Thymus (tissue), 11 donors: Measurements from ENCODE around the gene RMI2. TPM values are rescaled to one million over a fixed set of nuclear protein-coding genes. Genes with fewer than 3 reads are reported as not detected.

Experiments used
- DNase-seq, 9 donors: peaks; one replicate each; pipeline ENCODE4 v3.0.0-alpha.2; 2013; ENCODE audit warnings: low spot score in 9 of 9, low read depth in 6 of 9, missing footprints in 1 of 9
- H3K27ac ChIP-seq, 2 donors: one replicate each; pipeline ENCODE4 v1.5.1; 2013; ENCODE audit warnings: control low read depth in 1 of 2, low read depth in 1 of 2, low read length in 1 of 2, mild to moderate bottlenecking in 1 of 2, moderate library complexity in 1 of 2
- H3K27me3 ChIP-seq, 2 donors: one replicate each; pipeline ENCODE4 v1.5.1; 2013; ENCODE audit warnings: low read length in 1 of 2; ENCODE audit not compliant: control insufficient read depth in 2 of 2, insufficient read depth in 1 of 2
- H3K36me3 ChIP-seq, 2 donors: one replicate each; pipeline ENCODE4 v1.5.1; 2013; ENCODE audit warnings: low read length in 1 of 2, mild to moderate bottlenecking in 1 of 2, moderate library complexity in 1 of 2; ENCODE audit not compliant: control insufficient read depth in 2 of 2, insufficient read depth in 2 of 2
- H3K4me1 ChIP-seq, 2 donors: one replicate each; pipeline ENCODE4 v1.5.1; 2013; ENCODE audit warnings: low read length in 2 of 2; ENCODE audit not compliant: control insufficient read depth in 2 of 2, insufficient read depth in 2 of 2
- H3K4me3 ChIP-seq, 2 donors: one replicate each; pipeline ENCODE4 v1.5.1; 2013; ENCODE audit warnings: low read length in 2 of 2, control low read depth in 1 of 2, mild to moderate bottlenecking in 1 of 2
- H3K9me3 ChIP-seq, 2 donors: one replicate each; pipeline ENCODE4 v1.5.1; 2013; ENCODE audit warnings: low read length in 1 of 2, mild to moderate bottlenecking in 1 of 2; ENCODE audit not compliant: control insufficient read depth in 2 of 2, insufficient read depth in 1 of 2
- WGBS: extraction: QIAGEN DNeasy Blood & Tissue Kit; methylation state at CpG from one replicate; pipeline ENCODE4 v1.1.7; 2013; 5-methylcytosine and 5-hydroxymethylcytosine counted together
- polyA plus RNA-seq: library from polyadenylated mRNA; stranded (reverse); fragments of 200-250 nt; gene quantifications from one replicate; pipeline ENCODE4 v1.2.3, GENCODE V29; 2013
- total RNA-seq: library from RNA; stranded (reverse); fragments of 120-200 nt; gene quantifications from one replicate; pipeline ENCODE4 v1.2.4, GENCODE V29; 2013
- donor health status: healthy.

Gene RMI2
- total and polyA plus RNA-seq, 2 donors: 15.6 to 29.2 TPM

- peaks cover 19 to 62% of the 10 kb centered on the region in 2 donors for H3K4me1 ChIP-seq
- no peak overlapping the region for H3K4me3 ChIP-seq
- DNase-seq: no peak
- H3K27me3 ChIP-seq: no peaks in the 10 kb centered on the region
- H3K36me3 ChIP-seq: peaks cover 4 to 17% of the 10 kb centered on the region in 2 donors
- H3K27ac ChIP-seq: peak overlapping the region; percentile 33 to 57
- peaks cover 1 to 6% of the 10 kb centered on the region in 2 donors for H3K9me3 ChIP-seq
- WGBS: 98% methylated on average over 16 of the region's 16 CpGs
Measured at GRCh38 chr16:11348737-11349598, 3.7 kb downstream of the RMI2 start.

GRCh38 chr16:11349599-11350276 lies 4.5 kb downstream of the RMI2 start:
- H3K4me3 ChIP-seq: no peak overlapping the region
- H3K27me3 ChIP-seq: no peaks in the 10 kb centered on the region
- H3K9me3 ChIP-seq: peaks cover 1 to 6% of the 10 kb centered on the region in 2 donors
- peak in 1 of 9 donors; percentile 44 for DNase-seq
- H3K4me1 ChIP-seq: peaks cover 25 to 64% of the 10 kb centered on the region in 2 donors
- peaks cover 4 to 17% of the 10 kb centered on the region in 2 donors for H3K36me3 ChIP-seq
- 88% methylated on average over 14 of the region's 14 CpGs for WGBS
- H3K27ac ChIP-seq: peak overlapping the region; percentile 36 to 57

- no peak for DNase-seq
- H3K27ac ChIP-seq: peak overlapping the region; percentile 36 to 45
- peaks cover 32 to 71% of the 10 kb centered on the region in 2 donors for H3K4me1 ChIP-seq
- H3K36me3 ChIP-seq: peaks cover 4 to 17% of the 10 kb centered on the region in 2 donors
- H3K27me3 ChIP-seq: no peaks in the 10 kb centered on the region
- 89% methylated on average over 5 of the region's 5 CpGs for whole genome bisulfite sequencing
- no peak overlapping the region for H3K4me3 ChIP-seq
- peaks cover 1 to 6% of the 10 kb centered on the region in 2 donors for H3K9me3 ChIP-seq
Measured at GRCh38 chr16:11350519-11350918, 5.3 kb downstream of the RMI2 start.

GRCh38 chr16:11350921-11351335 lies 5.7 kb downstream of the RMI2 start:
- Histone ChIP-seq H3K36me3 (peaks cover 4 to 17% of the 10 kb centered on the region in 2 donors), H3K4me1 (peaks cover 33 to 72% of the 10 kb centered on the region in 2 donors), H3K9me3 (peaks cover 1 to 6% of the 10 kb centered on the region in 2 donors), H3K27ac (peak overlapping the region in 1 of 2 donors; percentile 49), H3K4me3 (no peak overlapping the region), H3K27me3 (no peaks in the 10 kb centered on the region)
- DNase-seq: no peak
- WGBS: 84% methylated on average over 8 of the region's 8 CpGs

GRCh38 chr16:11353158-11353557 lies 7.9 kb downstream of the RMI2 start:
- Histone ChIP-seq H3K4me1 (peaks cover 30 to 73% of the 10 kb centered on the region in 2 donors), H3K9me3 (peaks cover 1 to 6% of the 10 kb centered on the region in 2 donors), H3K27ac (no peak overlapping the region), H3K4me3 (no peak overlapping the region), H3K27me3 (no peaks in the 10 kb centered on the region), H3K36me3 (peaks cover 0 to 17% of the 10 kb centered on the region in 2 donors)
- DNase-seq: no peak
- WGBS: 62% methylated on average over 4 of the region's 4 CpGs

GRCh38 chr16:11354407-11354732 lies 9.1 kb downstream of the RMI2 start:
- peak overlapping the region; percentile 94 to 98 for H3K27ac ChIP-seq
- peaks cover 1 to 6% of the 10 kb centered on the region in 2 donors for H3K9me3 ChIP-seq
- peaks cover 30 to 73% of the 10 kb centered on the region in 2 donors for H3K4me1 ChIP-seq
- WGBS: 25% methylated on average over 5 of the region's 5 CpGs
- H3K4me3 ChIP-seq: peak overlapping the region in 1 of 2 donors; percentile 37
- peak in 1 of 9 donors; percentile 38 for DNase-seq
- no peaks in the 10 kb centered on the region for H3K27me3 ChIP-seq
- H3K36me3 ChIP-seq: peaks cover 0 to 15% of the 10 kb centered on the region in 2 donors

- H3K4me3 ChIP-seq: peak overlapping the region in 1 of 2 donors; percentile 37
- H3K4me1 ChIP-seq: peaks cover 28 to 72% of the 10 kb centered on the region in 2 donors
- WGBS: 31% methylated on average over 11 of the region's 11 CpGs
- peak overlapping the region; percentile 94 to 98 for H3K27ac ChIP-seq
- H3K9me3 ChIP-seq: peaks cover 1 to 6% of the 10 kb centered on the region in 2 donors
- no peaks in the 10 kb centered on the region for H3K27me3 ChIP-seq
- DNase-seq: peak in 7 of 9 donors; percentile 58 to 90 (median 70)
- peaks cover 0 to 14% of the 10 kb centered on the region in 2 donors for H3K36me3 ChIP-seq
Measured at GRCh38 chr16:11354733-11355574, 9.7 kb downstream of the RMI2 start.

- peaks cover 0 to 14% of the 10 kb centered on the region in 2 donors for H3K36me3 ChIP-seq
- H3K4me3 ChIP-seq: no peak overlapping the region
- peak overlapping the region; percentile 94 to 98 for H3K27ac ChIP-seq
- 56% methylated on average over 8 of the region's 8 CpGs for WGBS
- H3K27me3 ChIP-seq: no peaks in the 10 kb centered on the region
- H3K4me1 ChIP-seq: peaks cover 28 to 66% of the 10 kb centered on the region in 2 donors
- H3K9me3 ChIP-seq: peaks cover 1 to 6% of the 10 kb centered on the region in 2 donors
- peak in 1 of 9 donors; percentile 44 for DNase-seq
Measured at GRCh38 chr16:11355862-11356261, 10.6 kb downstream of the RMI2 start.
